PC-9 (cell line): ENCODE data around the gene MAGEB4. TPM values are rescaled to one million over a fixed set of nuclear protein-coding genes. Genes with fewer than 3 reads are reported as not detected.
A peak's percentile ranks its signal among the peaks of the same experiment; 100 is the strongest.

Source experiments
- BruUV-seq: library from RNA; stranded (reverse); fragments of 400-500 nt; replicated peaks from 2 replicates; lab custom pipeline; 2021; lab: Mats Ljungman, UMichigan
- CTCF ChIA-PET: fragments of 300-600 bp; sonication (Branson Sonifier 250); formaldehyde crosslinking; loops from one replicate; lab custom pipeline; 2022; ENCODE audit warnings: antibody characterized with exemption; lab: Charles Lee
- POLR2A ChIA-PET: fragments of 300-600 bp; sonication (Branson Sonifier 250); formaldehyde crosslinking; loops from one replicate; lab custom pipeline; 2022; ENCODE audit warnings: antibody characterized with exemption; ENCODE audit not compliant: unreplicated experiment; lab: Charles Lee
- DNase-seq, 2 experiments: peaks; one replicate each; pipeline versions ENCODE4 v3.0.0 to v3.0.0-alpha.2; 2015 to 2022; ENCODE audit warnings: mixed read lengths in 1 of 2
- H2AFZ ChIP-seq: fragments of 200-600 bp; sonication (generic); 2 replicates; pipeline ENCODE4 v1.8.1; 2017; ENCODE audit warnings: antibody characterized with exemption
- H3F3A ChIP-seq: fragments of 200-600 bp; sonication (generic); 2 replicates; pipeline ENCODE4 v1.8.1; 2017; ENCODE audit warnings: antibody characterized with exemption, mild to moderate bottlenecking, low read depth; ENCODE audit not compliant: insufficient read depth
- H3K27ac ChIP-seq: fragments of 200-600 bp; sonication (generic); 2 replicates; pipeline ENCODE4 v1.6.1; 2016; ENCODE audit warnings: mixed run types
- H3K27me3 ChIP-seq: fragments of 200-600 bp; sonication (generic); 2 replicates; pipeline ENCODE4 v1.6.1; 2016; ENCODE audit warnings: low read depth, mixed run types; ENCODE audit not compliant: insufficient read depth
- H3K36me3 ChIP-seq: fragments of 200-600 bp; sonication (generic); 2 replicates; pipeline ENCODE4 v1.6.1; 2016; ENCODE audit warnings: low read depth, mixed run types
- H3K4me1 ChIP-seq: fragments of 200-600 bp; sonication (generic); replicated peaks from 2 replicates; pipeline ENCODE4 v1.6.1; 2016; ENCODE audit warnings: mixed run types; ENCODE audit not compliant: insufficient read depth
- H3K4me2 ChIP-seq: fragments of 200-600 bp; sonication (generic); 2 replicates; pipeline ENCODE4 v1.6.1; 2017; ENCODE audit warnings: mixed run types
- H3K4me3 ChIP-seq: fragments of 200-600 bp; sonication (generic); 2 replicates; pipeline ENCODE4 v1.6.1; 2016; ENCODE audit warnings: mixed run types
- H3K79me2 ChIP-seq: fragments of 200-600 bp; sonication (generic); 2 replicates; pipeline ENCODE4 v1.6.1; 2017; ENCODE audit warnings: low read depth, mixed run types
- H3K9me2 ChIP-seq: fragments of 200-600 bp; sonication (generic); 2 replicates; pipeline ENCODE4 v1.8.1; 2017; ENCODE audit warnings: mild to moderate bottlenecking; ENCODE audit not compliant: insufficient read depth
- H3K9me3 ChIP-seq: fragments of 200-600 bp; sonication (generic); 2 replicates; pipeline ENCODE4 v1.8.1; 2016; ENCODE audit warnings: low read depth; ENCODE audit not compliant: insufficient read depth
- H4K20me1 ChIP-seq: fragments of 200-600 bp; sonication (generic); 2 replicates; pipeline ENCODE4 v1.8.1; 2017; ENCODE audit not compliant: insufficient read depth
- CTCF ChIP-seq: fragments of 200-600 bp; sonication (generic); conservative IDR thresholded peaks from 2 replicates; pipeline ENCODE4 v1.6.1; 2017; ENCODE audit warnings: mixed run types, antibody characterized with exemption, mild to moderate bottlenecking, moderate library complexity
- EZH2 ChIP-seq: fragments of 200-600 bp; sonication (generic); IDR thresholded peaks from 2 replicates; pipeline ENCODE4 v1.8.0; 2017; ENCODE audit warnings: antibody characterized with exemption, low read depth
- intact Hi-C: fragments of 100-400 bp; cut with micrococcal nuclease; formaldehyde crosslinking; loops from one replicate; pipeline ENCODE4 v1.10.0; 2022; ENCODE audit not compliant: unreplicated experiment
- total RNA-seq: library from RNA; stranded (reverse); gene quantifications from 2 replicates; pipeline ENCODE4 v1.2.3, GENCODE V29; 2021

MAGEB4 gene
- total RNA-seq, 1 experiment from 2014 or later = not detected

DNA sequence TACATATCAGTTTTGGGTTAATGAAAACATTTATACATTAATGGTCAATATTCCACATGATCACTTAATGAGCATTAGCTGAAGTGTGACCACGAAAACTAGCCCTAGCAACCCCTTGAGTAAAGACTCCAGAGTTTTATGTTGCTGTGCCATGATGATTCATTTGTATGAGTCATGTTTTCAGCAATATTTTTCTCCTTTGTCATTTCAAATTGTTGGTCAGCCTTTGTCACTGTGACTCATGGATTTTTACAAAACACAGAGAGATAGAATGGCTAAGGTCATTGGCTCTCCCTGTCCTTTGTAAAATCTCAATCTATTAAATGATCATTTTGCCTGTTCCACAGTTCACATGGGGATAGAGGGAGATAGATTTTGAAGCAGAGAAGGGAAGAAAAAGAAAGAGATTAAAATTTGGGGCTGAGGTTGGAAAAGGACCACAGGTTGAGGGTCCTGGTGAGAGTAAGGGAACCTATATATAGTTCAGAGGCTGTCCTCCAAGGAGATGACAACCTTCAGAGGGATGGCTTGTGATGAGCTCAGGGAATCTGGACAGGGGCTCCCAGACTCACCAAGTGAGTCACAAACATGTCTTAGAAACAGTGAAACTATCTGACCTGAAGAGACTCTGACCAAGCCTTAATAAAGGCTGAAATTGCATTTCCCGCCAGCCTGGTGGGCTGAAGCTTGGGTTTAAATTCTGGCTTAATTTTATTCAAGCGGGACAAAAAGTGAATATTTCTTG is 41.8 kb downstream of the MAGEB4 start:
- intact Hi-C loops = loop anchor here (1.0 kb wide), 4 partner anchors 20 to 621 kb away; no protein-coding TSS in a partner anchor
- H3K36me3 ChIP-seq = peaks cover 5% of the 10 kb centered on the region; the same call in 1 of the 2 replicates
- no peaks in the 10 kb centered on the region for H3K27me3 ChIP-seq
- ChIA-PET CTCF (interaction anchor here (0.7 kb wide), 1 partner anchor 28 kb away, joined by 10 read pairs; no protein-coding TSS in a partner anchor), POLR2A (interaction anchor here (0.6 to 1.0 kb wide), 2 partner anchors 19 to 26 kb away, joined by 3 read pairs; no protein-coding TSS in a partner anchor)
- H3K79me2 ChIP-seq = no peaks in the 10 kb centered on the region
- DNase-seq = peak; percentile 29 to 85
- H3K9me3 ChIP-seq = peaks cover 17% of the 10 kb centered on the region
- H3K9me2 ChIP-seq = no peaks in the 10 kb centered on the region
- peaks cover 28% of the 10 kb centered on the region for H3K4me1 ChIP-seq
- BruUV-seq = TSS peak; percentile 88
- peak overlapping the region; percentile 35; the same call in 1 of the 2 replicates for H3K4me2 ChIP-seq
- TF ChIP-seq EZH2 (no peak), CTCF (no peak)
- H2AFZ ChIP-seq = peak overlapping the region; percentile 49; the same call in 1 of the 2 replicates
- H3K27ac ChIP-seq = peak overlapping the region; percentile 99
- H3K4me3 ChIP-seq = no peak overlapping the region
- H3F3A ChIP-seq = peaks cover 15% of the 10 kb centered on the region
- no peaks in the 10 kb centered on the region for H4K20me1 ChIP-seq

Other genes starting within 250 kb of the MAGEB4 start
- gene MAGEB2, start 26.4 kb upstream of the MAGEB4 start, total RNA-seq = not detected in 2 replicates
- gene MAGEB3, start 11.3 kb upstream of the MAGEB4 start, total RNA-seq = not detected in 2 replicates
- gene MAGEB1, start 5.1 kb downstream of the MAGEB4 start, total RNA-seq = not detected in 2 replicates
- gene NR0B1, start 67.4 kb downstream of the MAGEB4 start, total RNA-seq = 66.6 and 67.1 TPM in 2 replicates